HG02970 (cell line): Measurements from ENCODE around the gene MRGPRD.
"Not testable (repeated sequence)": the region's sequence is repeated elsewhere in the genome, so short reads cannot be mapped to it uniquely, and the experiment has no call there.

Experiments used
- ATAC-seq: cut with Tn5 transposase; IDR thresholded peaks from one replicate; pipeline ENCODE4 v1.9.1; 2021; ENCODE audit warnings: mild to moderate bottlenecking, moderate library complexity, moderate number of reproducible peaks; ENCODE audit not compliant: unreplicated experiment, low FRiP score

MRGPRD gene

GRCh38 chr11:69006816-69007215, 26.0 kb upstream of the MRGPRD start:
- ATAC-seq, result no peak

- no peak for ATAC-seq
Measured at GRCh38 chr11:69005631-69006368, 25.0 kb upstream of the MRGPRD start.

- no peak for ATAC-seq
Measured at GRCh38 chr11:69005183-69005630, 24.4 kb upstream of the MRGPRD start.

- ATAC-seq, result no peak
Measured at GRCh38 chr11:69004411-69005182, 23.8 kb upstream of the MRGPRD start.

GRCh38 chr11:69003866-69004367, 23.1 kb upstream of the MRGPRD start:
- no peak for ATAC-seq

- ATAC-seq, result no peak
Measured at GRCh38 chr11:69003301-69003865, 22.6 kb upstream of the MRGPRD start.

GRCh38 chr11:69002570-69003231, 21.9 kb upstream of the MRGPRD start:
- no peak for ATAC-seq

GRCh38 chr11:69002110-69002569, 21.4 kb upstream of the MRGPRD start:
- no peak for ATAC-seq

- no peak for ATAC-seq
Measured at GRCh38 chr11:69001243-69002081, 20.7 kb upstream of the MRGPRD start.

- ATAC-seq, result no peak
Measured at GRCh38 chr11:69000831-69001242, 20.1 kb upstream of the MRGPRD start.

- ATAC-seq, result no peak
Measured at GRCh38 chr11:69000391-69000790, 19.6 kb upstream of the MRGPRD start.

GRCh38 chr11:68999748-69000355, 19.1 kb upstream of the MRGPRD start:
- not testable (repeated sequence) for ATAC-seq

GRCh38 chr11:68999093-68999747, 18.4 kb upstream of the MRGPRD start:
- no peak for ATAC-seq

- ATAC-seq, result no peak
Measured at GRCh38 chr11:68998390-68998911, 17.7 kb upstream of the MRGPRD start.

- no peak for ATAC-seq
Measured at GRCh38 chr11:68997995-68998348, 17.2 kb upstream of the MRGPRD start.

- ATAC-seq, result no peak
Measured at GRCh38 chr11:68997124-68997994, 16.6 kb upstream of the MRGPRD start.

GRCh38 chr11:68996376-68997123, 15.8 kb upstream of the MRGPRD start:
- ATAC-seq, result no peak
